HG03342 (cell line): ENCODE data around the gene IGF1R.

ENCODE experiments used
- ATAC-seq: cut with Tn5 transposase; IDR thresholded peaks from one replicate; pipeline ENCODE4 v1.9.1; 2021; ENCODE audit warnings: mild to moderate bottlenecking, moderate library complexity; ENCODE audit not compliant: unreplicated experiment

IGF1R gene

GRCh38 chr15:98724048-98724447, 75.7 kb downstream of the IGF1R start:
- no peak for ATAC-seq

DNA sequence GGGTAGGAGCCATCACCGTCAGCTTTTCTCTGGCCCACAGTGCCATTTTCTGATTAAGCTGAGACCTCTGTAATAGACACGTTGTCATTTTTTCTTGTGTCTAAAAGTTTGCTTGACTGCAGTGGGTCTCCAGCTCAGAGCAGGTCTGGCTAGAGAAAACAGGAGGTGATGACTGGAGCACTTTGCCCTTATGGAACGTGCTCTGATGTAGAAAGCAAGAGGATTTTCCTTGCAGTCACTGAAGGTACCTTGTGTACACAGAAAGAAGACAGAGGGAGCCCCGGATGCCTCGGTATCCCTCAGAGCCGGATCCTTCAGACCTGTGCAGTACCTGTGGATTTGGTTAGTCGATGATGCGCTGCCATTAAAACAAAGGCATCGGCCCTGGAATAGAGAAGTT, 76.2 kb downstream of the IGF1R start:
- no peak for ATAC-seq

DNA sequence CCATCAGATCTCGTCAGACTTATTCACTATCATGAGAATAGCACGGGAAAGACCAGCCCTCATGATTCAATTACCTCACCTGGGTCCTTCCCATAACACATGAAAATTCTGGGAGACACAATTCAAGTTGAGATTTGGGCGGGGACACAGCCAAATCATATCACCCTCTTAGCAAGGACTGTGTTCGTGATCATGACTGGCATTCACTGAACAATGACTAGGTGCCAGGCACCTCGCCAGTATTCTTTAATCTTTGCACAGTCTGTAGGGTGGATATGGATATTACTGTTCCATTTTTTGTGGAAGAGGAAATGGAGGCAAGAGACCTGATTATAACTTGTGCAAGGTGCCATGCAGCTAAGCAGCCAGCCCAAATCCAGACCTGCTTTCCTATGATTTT, 77.5 kb downstream of the IGF1R start:
- ATAC-seq, result no peak

- no peak for ATAC-seq
These were observed 79.0 kb downstream of the IGF1R start for GRCh38 chr15:98727115-98728040.

- no peak for ATAC-seq
These were observed 79.9 kb downstream of the IGF1R start for GRCh38 chr15:98728082-98728810.

GRCh38 chr15:98728811-98729160, 80.4 kb downstream of the IGF1R start:
- no peak for ATAC-seq

DNA sequence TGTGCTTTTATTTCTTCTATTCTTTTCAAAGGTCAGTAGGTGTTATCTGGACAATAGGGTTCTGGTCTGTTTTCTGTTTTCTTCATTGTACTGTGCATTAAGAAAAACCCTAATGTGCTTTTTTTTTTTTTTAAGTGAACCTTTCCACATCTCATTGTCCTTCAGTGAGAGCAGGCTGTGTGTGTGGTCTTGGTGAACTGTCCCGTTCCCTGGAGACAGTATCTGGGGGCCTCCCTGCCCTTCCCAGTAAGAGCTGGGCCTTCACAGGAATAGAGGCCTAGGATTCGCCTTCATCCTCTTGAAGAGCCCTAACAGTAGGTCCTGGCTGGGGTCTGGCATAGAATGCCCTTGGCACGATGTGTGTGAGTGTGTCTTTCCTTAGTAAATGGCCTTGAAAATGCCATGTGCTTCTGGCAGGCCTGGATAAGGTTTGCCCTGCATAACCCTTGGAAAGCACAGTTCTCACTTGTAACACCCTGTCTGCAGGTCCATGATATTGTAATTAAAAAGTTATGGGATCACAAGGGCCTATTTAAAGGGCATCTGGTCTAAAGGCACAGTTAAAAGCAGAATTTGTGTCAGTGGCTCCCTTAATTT, 81.2 kb downstream of the IGF1R start:
- ATAC-seq, result no peak

DNA sequence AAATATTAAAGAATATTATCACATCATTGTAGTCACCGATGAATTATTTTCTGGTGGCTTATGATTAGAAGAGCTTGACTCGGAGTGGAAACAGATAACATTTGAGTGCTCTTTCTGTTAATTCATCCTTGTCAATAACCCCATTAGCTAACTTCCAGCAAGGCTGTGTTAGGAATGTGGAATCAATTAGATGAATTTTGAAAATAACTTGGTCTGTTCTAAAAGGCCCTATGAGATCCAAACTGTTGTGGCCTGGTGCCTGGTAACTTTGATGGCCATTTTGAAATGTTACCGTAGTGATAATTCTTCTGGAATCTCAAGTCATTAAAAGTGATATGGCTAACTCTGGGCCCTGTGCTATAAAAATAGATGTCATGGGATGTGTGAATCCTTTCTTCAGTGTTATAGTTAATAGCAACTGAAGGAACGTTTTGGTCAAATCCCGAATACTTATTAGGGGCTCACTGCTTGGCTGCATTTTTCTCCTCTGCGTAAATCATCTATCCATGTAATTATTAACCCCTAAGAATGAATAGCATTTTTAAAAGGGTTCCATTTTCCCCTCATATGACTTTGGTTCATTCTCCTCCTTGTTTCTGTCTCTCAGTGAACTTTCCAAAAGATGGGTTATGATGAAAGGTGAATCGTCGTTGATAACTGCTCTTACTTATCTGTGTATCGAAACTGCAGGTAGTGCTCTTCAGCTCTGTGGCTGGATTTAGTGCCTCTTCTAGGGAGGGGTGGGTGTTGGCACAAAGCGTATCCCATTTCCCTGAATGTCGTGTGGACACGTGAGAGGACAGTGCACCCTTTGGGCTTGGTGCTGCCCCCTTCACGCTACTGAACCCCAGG, 82.7 kb downstream of the IGF1R start:
- no peak for ATAC-seq

- no peak for ATAC-seq
These were observed 83.5 kb downstream of the IGF1R start for GRCh38 chr15:98731712-98732450.

GRCh38 chr15:98733098-98733497, 84.8 kb downstream of the IGF1R start:
- ATAC-seq, result no peak

- ATAC-seq, result no peak
These were observed 86.3 kb downstream of the IGF1R start for GRCh38 chr15:98734466-98735199.

- ATAC-seq, result no peak
These were observed 87.0 kb downstream of the IGF1R start for GRCh38 chr15:98735304-98735703.

DNA sequence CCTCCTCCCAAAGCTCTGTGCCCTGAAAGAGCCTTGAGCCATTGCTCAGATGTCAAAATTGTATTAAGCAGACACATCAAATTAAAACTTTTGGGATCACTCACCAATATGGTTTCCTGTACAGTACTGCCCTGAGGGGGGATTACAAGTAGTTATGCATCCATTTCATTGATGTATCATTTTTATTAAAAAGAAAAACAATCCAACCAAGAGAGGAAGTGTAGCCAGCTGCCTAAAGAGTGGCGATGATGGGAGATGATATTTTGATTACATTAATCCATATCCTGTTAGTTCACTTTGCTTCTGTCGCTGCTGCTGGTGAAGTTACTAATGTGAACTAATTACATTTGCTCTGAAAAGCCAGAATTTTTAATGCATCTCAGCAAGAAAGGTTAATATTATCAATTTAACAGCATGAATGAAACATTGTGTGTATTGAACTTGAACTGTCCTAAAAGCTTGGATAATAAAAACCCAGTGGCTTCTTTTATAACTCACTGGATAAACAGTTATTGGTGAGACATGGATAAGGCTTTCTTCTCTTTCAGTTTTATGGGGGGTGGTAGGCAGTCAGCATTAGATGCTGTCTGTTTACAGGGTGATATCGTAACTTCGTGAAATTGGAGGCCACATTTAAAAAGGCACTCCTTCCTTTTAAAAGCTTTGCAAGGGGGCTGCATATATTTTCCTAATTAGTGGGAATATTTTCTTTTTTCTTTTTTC, 87.7 kb downstream of the IGF1R start:
- no peak for ATAC-seq

DNA sequence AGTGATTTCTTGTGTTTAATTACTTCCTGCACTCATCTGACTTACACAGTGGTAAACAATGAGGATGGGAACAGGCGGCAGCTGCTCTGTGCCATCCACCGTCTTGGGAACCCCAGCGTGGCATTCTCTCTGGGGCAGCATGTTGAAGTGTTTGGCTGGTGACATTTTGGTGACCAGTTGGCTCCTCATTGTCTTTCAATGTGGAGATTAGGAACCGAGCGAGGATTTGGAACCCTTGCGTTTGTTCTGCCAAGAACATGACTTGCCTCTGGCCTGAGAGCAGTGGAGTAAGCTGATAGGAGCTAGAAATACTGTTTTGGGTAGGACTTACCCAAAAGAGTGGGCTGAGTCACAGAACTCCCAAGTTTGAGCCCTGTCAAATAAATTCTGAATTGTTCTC, 88.8 kb downstream of the IGF1R start:
- ATAC-seq, result no peak

GRCh38 chr15:98737721-98738120, 89.4 kb downstream of the IGF1R start:
- ATAC-seq, result no peak

DNA sequence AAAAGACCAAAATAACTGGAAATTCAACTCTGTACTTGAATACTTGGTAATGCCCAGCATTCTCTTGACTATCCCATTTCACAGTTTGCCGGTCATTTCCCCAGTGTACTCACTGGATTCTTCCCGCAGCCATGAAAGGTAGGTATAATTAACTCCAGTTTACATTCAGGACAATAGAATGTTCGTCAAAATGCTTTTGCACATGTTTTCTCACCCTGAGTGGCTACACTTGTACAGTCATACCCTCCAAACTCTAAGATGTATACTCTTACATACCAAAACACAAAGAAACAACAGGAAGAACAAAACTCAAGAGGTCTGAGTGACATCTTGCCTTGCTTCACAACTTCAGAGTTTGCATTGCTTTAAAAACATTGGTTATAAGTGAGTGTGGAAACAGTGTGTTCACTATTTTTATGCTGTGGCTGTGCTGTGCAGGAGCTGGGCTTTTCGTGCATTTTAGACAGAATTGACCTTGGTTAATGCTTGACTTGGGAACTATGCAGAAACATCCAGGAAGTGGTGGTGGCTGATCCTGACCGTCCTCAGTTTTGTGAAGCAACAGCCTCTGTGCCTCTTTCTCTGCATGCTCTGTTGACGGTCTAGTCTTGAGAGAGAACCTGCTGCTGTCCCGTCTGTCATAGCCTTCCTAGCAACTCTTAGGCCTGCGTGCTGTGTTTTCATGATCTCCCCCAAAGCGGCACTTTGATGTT, 90.5 kb downstream of the IGF1R start:
- no peak for ATAC-seq

- no peak for ATAC-seq
These were observed 92.0 kb downstream of the IGF1R start for GRCh38 chr15:98740295-98740694.

DNA sequence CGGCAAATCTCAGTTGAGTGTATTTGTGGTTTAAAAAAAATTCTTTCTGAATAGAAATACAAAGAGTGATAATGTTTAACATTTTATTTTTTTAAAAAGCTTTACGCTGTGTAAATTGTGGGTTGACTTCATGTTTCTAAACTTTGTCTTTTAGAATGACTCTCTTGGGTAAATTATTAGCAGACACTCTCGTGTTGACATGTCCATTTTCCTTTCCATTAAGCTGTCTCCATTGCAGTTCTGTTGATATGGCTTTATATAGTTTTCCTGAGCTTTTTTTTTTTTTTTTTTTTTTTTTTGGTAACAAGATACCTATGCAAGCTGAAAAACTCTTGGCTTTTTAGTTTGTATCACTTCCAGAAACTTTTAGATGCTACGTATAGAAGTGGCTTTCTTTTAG, 92.6 kb downstream of the IGF1R start:
- ATAC-seq, result no peak
